Stimulated activated naive B cell treated with anti-CD40 and anti-IgM and Interleukin-4, amounts not matched to agents 10 μg/mL and 1 μg/mL and 100 μg/mL, for 72 hours (primary cell): ENCODE measurements around the gene HNF1B.

Source experiments
- ATAC-seq, 2 donors: fragments of 150-1000 bp; cut with Tn5 transposase; replicated peaks; 2 replicates each; pipeline ENCODE4 v1.10.0; 2021; ENCODE audit warnings: moderate library complexity in 1 of 2
- DNase-seq: peaks from one replicate; pipeline ENCODE4 v3.0.0; 2021
- H3K27ac Mint-ChIP-seq: one replicate; pipeline ENCODE4 v1.8.0; 2022; ENCODE audit warnings: mild to moderate bottlenecking, mixed read lengths
- H3K27me3 Mint-ChIP-seq, 2 donors: one replicate each; pipeline ENCODE4 v1.8.0; 2022; ENCODE audit warnings: mixed read lengths in 2 of 2
- H3K36me3 Mint-ChIP-seq, 2 donors: one replicate each; pipeline ENCODE4 v1.8.0; 2022; ENCODE audit warnings: mixed read lengths in 2 of 2, mild to moderate bottlenecking in 1 of 2
- H3K4me1 Mint-ChIP-seq, 2 donors: one replicate each; pipeline ENCODE4 v1.8.0; 2022; ENCODE audit warnings: mixed read lengths in 2 of 2, mild to moderate bottlenecking in 1 of 2
- H3K4me3 Mint-ChIP-seq, 2 donors: one replicate each; pipeline ENCODE4 v1.8.0; 2022; ENCODE audit warnings: mild to moderate bottlenecking in 2 of 2, mixed read lengths in 2 of 2, moderate library complexity in 1 of 2
- H3K9me3 Mint-ChIP-seq, 2 donors: one replicate each; pipeline ENCODE4 v1.8.0; 2022; ENCODE audit warnings: mixed read lengths in 2 of 2, mild to moderate bottlenecking in 1 of 2

Gene HNF1B

GRCh38 chr17:37772982-37773381 is 28.1 kb upstream of the HNF1B start:
- Mint-ChIP-seq H3K27me3 (no peaks in the 10 kb centered on the region), H3K9me3 (peaks cover 0 to 1% of the 10 kb centered on the region in 2 donors), H3K4me3 (no peak overlapping the region), H3K4me1 (peaks cover 50 to 82% of the 10 kb centered on the region in 2 donors), H3K36me3 (peaks cover 3 to 4% of the 10 kb centered on the region in 2 donors), H3K27ac (peak overlapping the region; percentile 75)
- DNase-seq = no peak
- ATAC-seq = no peak

GRCh38 chr17:37770631-37771518 is 26.0 kb upstream of the HNF1B start:
- DNase-seq = no peak
- H3K9me3 Mint-ChIP-seq = peaks cover 3 to 6% of the 10 kb centered on the region in 2 donors
- peak overlapping the region; percentile 12 to 33 for H3K4me3 Mint-ChIP-seq
- H3K4me1 Mint-ChIP-seq = peaks cover 58 to 92% of the 10 kb centered on the region in 2 donors
- peaks cover 9 to 13% of the 10 kb centered on the region in 2 donors for H3K36me3 Mint-ChIP-seq
- H3K27me3 Mint-ChIP-seq = peaks cover 0 to 3% of the 10 kb centered on the region in 2 donors
- ATAC-seq = no peak
- H3K27ac Mint-ChIP-seq = peak overlapping the region; percentile 93

GRCh38 chr17:37769050-37769449 is 24.2 kb upstream of the HNF1B start:
- DNase-seq (peak; percentile 88), ATAC-seq (peak; percentile 80)
- Mint-ChIP-seq H3K4me3 (peak overlapping the region; percentile 8 to 39), H3K36me3 (peaks cover 9 to 13% of the 10 kb centered on the region in 2 donors), H3K9me3 (peaks cover 3 to 6% of the 10 kb centered on the region in 2 donors), H3K4me1 (peaks cover 63 to 96% of the 10 kb centered on the region in 2 donors), H3K27me3 (peaks cover 0 to 3% of the 10 kb centered on the region in 2 donors), H3K27ac (peak overlapping the region; percentile 93)

- H3K27ac Mint-ChIP-seq = peak overlapping the region; percentile 93
- peaks cover 9 to 13% of the 10 kb centered on the region in 2 donors for H3K36me3 Mint-ChIP-seq
- ATAC-seq (peak; percentile 43 to 49), DNase-seq (no peak)
- H3K4me3 Mint-ChIP-seq = peak overlapping the region; percentile 36 to 43
- peaks cover 59 to 90% of the 10 kb centered on the region in 2 donors for H3K4me1 Mint-ChIP-seq
- H3K27me3 Mint-ChIP-seq = peaks cover 0 to 3% of the 10 kb centered on the region in 2 donors
- peaks cover 3 to 6% of the 10 kb centered on the region in 2 donors for H3K9me3 Mint-ChIP-seq
These were observed 23.6 kb upstream of the HNF1B start for GRCh38 chr17:37768438-37768837.

GRCh38 chr17:37766971-37767370 is 22.1 kb upstream of the HNF1B start:
- DNase-seq (no peak), ATAC-seq (no peak)
- Mint-ChIP-seq H3K4me3 (no peak overlapping the region), H3K9me3 (peaks cover 3 to 6% of the 10 kb centered on the region in 2 donors), H3K27ac (peak overlapping the region; percentile 42), H3K4me1 (peaks cover 56 to 86% of the 10 kb centered on the region in 2 donors), H3K36me3 (peaks cover 9 to 13% of the 10 kb centered on the region in 2 donors), H3K27me3 (peaks cover 0 to 3% of the 10 kb centered on the region in 2 donors)

GRCh38 chr17:37764383-37764782 is 19.5 kb upstream of the HNF1B start:
- Mint-ChIP-seq H3K36me3 (peaks cover 9 to 13% of the 10 kb centered on the region in 2 donors), H3K27ac (no peak overlapping the region), H3K4me1 (peaks cover 41 to 79% of the 10 kb centered on the region in 2 donors), H3K27me3 (peaks cover 2 to 5% of the 10 kb centered on the region in 2 donors), H3K4me3 (peak overlapping the region in 1 of 2 donors; percentile 0), H3K9me3 (peaks cover 3 to 6% of the 10 kb centered on the region in 2 donors)
- DNase-seq (no peak), ATAC-seq (no peak)

- H3K27me3 Mint-ChIP-seq = peaks cover 15 to 16% of the 10 kb centered on the region in 2 donors
- peaks cover 37 to 70% of the 10 kb centered on the region in 2 donors for H3K4me1 Mint-ChIP-seq
- peaks cover under 1 to 3% of the 10 kb centered on the region in 2 donors for H3K9me3 Mint-ChIP-seq
These were observed 17.8 kb upstream of the HNF1B start for GRCh38 chr17:37762666-37763065.

GRCh38 chr17:37761961-37762360 is 17.1 kb upstream of the HNF1B start:
- Mint-ChIP-seq H3K9me3 (no peaks in the 10 kb centered on the region), H3K27ac (no peak overlapping the region), H3K36me3 (peaks cover 0 to under 1% of the 10 kb centered on the region in 2 donors), H3K4me3 (no peak overlapping the region), H3K27me3 (peaks cover 15 to 21% of the 10 kb centered on the region in 2 donors), H3K4me1 (peaks cover 31 to 63% of the 10 kb centered on the region in 2 donors)
- no peak for DNase-seq
- ATAC-seq = no peak

More at GRCh38 chr17:37762666-37763065, 17.8 kb upstream of the HNF1B start:
- no peak for ATAC-seq
- Mint-ChIP-seq H3K4me3 (no peak overlapping the region), H3K36me3 (peaks cover 4 to 7% of the 10 kb centered on the region in 2 donors), H3K27ac (no peak overlapping the region)
- no peak for DNase-seq

- peak; percentile 20 for DNase-seq
- H3K36me3 Mint-ChIP-seq = no peaks in the 10 kb centered on the region
- H3K4me3 Mint-ChIP-seq = peak overlapping the region in 1 of 2 donors; percentile 25
- ATAC-seq = peak; percentile 87 to 92
- no peaks in the 10 kb centered on the region for H3K9me3 Mint-ChIP-seq
- H3K27ac Mint-ChIP-seq = peak overlapping the region; percentile 42
- peaks cover 15 to 21% of the 10 kb centered on the region in 2 donors for H3K27me3 Mint-ChIP-seq
- H3K4me1 Mint-ChIP-seq = peaks cover 29 to 54% of the 10 kb centered on the region in 2 donors
These were observed 16.2 kb upstream of the HNF1B start for GRCh38 chr17:37761059-37761458.

GRCh38 chr17:37759014-37759637 is 14.3 kb upstream of the HNF1B start:
- Mint-ChIP-seq H3K9me3 (no peaks in the 10 kb centered on the region), H3K27me3 (peaks cover 15 to 26% of the 10 kb centered on the region in 2 donors), H3K27ac (peak overlapping the region; percentile 85), H3K4me3 (no peak overlapping the region), H3K36me3 (no peaks in the 10 kb centered on the region), H3K4me1 (peaks cover 23 to 53% of the 10 kb centered on the region in 2 donors)
- ATAC-seq = no peak
- DNase-seq = no peak

GRCh38 chr17:37756051-37756450 is 11.2 kb upstream of the HNF1B start:
- Mint-ChIP-seq H3K27me3 (peaks cover 19 to 26% of the 10 kb centered on the region in 2 donors), H3K9me3 (no peaks in the 10 kb centered on the region), H3K27ac (no peak overlapping the region), H3K36me3 (no peaks in the 10 kb centered on the region), H3K4me1 (peaks cover 25 to 42% of the 10 kb centered on the region in 2 donors), H3K4me3 (no peak overlapping the region)
- DNase-seq (no peak), ATAC-seq (no peak)

- Mint-ChIP-seq H3K27me3 (peaks cover 19 to 26% of the 10 kb centered on the region in 2 donors), H3K36me3 (no peaks in the 10 kb centered on the region), H3K4me3 (no peak overlapping the region), H3K27ac (peak overlapping the region; percentile 82), H3K4me1 (peaks cover 28 to 46% of the 10 kb centered on the region in 2 donors), H3K9me3 (no peaks in the 10 kb centered on the region)
- ATAC-seq (no peak), DNase-seq (no peak)
These were observed 10.6 kb upstream of the HNF1B start for GRCh38 chr17:37755455-37755854.

- Mint-ChIP-seq H3K4me3 (no peak overlapping the region), H3K9me3 (no peaks in the 10 kb centered on the region), H3K36me3 (no peaks in the 10 kb centered on the region), H3K4me1 (peaks cover 26 to 40% of the 10 kb centered on the region in 2 donors), H3K27me3 (peaks cover 17 to 24% of the 10 kb centered on the region in 2 donors), H3K27ac (no peak overlapping the region)
- ATAC-seq (no peak), DNase-seq (no peak)
These were observed 9.5 kb upstream of the HNF1B start for GRCh38 chr17:37754363-37754762.

GRCh38 chr17:37752482-37752881 is 7.6 kb upstream of the HNF1B start:
- H3K27me3 Mint-ChIP-seq = peaks cover 16 to 22% of the 10 kb centered on the region in 2 donors
- H3K27ac Mint-ChIP-seq = no peak overlapping the region
- DNase-seq (no peak), ATAC-seq (no peak)
- no peak overlapping the region for H3K4me3 Mint-ChIP-seq
- H3K36me3 Mint-ChIP-seq = peaks cover 7 to 9% of the 10 kb centered on the region in 2 donors
- H3K4me1 Mint-ChIP-seq = peaks cover 21 to 39% of the 10 kb centered on the region in 2 donors
- no peaks in the 10 kb centered on the region for H3K9me3 Mint-ChIP-seq
